HPDE6-E6E7 (cell line): ENCODE data around the gene TNKS1BP1.

Experiments
- DNase-seq: peaks from one replicate; pipeline ENCODE4 v3.0.0; 2011; ENCODE audit warnings: missing footprints; ENCODE audit errors: extremely low spot score

Gene TNKS1BP1

DNA sequence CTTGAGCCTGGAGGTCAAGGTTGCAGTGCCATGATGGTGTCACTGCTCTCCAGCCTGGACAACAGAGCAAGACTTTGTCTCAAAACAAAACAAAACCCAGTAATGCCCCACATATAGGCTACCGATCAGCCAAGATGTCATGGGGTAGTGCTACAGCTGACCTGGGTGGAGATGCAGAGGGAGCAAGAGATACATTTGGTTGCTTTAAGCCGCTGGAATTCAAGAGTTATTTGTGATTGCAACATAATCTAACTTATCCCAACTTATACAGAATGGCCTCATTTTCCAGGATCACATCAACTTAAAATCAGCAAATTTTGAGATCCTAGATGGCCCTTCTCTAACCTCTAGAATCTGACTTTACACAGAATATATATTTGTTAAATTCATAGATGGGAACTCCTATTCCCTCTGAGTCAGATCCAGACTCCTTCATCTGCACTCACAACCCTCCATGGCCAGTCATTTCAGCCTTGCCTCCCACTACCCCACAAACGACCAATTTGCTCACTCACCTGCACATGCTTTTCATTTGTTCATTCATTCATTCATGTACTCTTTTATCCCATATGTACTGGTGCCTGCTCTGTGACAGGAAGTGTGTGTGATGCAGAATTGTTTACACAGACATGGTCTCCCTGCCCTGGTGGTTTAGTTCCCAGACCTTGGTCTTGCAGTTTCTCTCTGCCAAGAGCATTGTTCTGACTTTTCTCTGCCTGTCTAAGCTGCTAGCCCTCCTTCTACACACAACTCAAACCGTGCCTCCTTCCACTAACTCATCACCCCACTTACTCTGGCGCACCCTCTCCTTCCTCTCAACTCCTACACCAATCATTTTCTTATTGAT lies 63.6 kb downstream of the TNKS1BP1 start:
- DNase-seq, result no peak

- DNase-seq, result no peak
Measured at GRCh38 chr11:57256119-57256518, 68.6 kb downstream of the TNKS1BP1 start.

DNA sequence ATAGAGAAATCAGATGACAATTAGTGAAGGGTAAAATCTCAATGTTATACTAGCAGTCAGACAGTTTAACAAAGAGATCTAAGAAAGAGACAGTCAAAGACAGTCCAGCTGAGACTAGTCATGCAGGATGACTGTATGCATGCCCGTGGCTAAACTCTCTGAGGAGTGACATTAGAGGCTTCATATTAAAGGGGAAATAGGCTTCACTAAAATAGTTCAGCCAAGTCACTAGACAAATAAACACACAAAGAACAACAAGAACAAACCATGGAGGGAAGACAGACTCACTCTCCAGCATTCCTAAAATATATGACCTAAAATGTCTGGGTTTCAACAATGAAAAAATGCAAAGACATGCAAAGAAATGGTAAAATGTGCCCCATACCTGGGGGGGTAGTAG lies 69.1 kb downstream of the TNKS1BP1 start:
- no peak for DNase-seq

DNA sequence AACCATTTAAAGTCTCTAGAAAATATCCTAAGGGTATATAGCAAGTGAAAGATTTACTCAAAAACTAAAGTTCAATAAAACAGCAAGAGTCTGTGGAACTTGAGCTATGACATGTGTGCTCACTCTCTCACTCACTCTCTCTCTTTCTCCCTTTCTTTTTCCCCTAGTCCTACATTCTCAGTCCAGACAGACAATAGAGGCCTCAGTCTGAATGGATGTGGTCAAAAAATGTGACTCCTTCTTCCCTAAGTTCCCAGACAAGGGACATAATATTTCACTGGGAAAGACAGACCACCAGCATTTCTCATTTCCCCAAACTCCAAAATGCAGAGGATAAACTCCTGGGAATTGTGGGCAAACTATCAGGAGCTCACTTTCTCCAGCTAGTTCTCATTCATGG lies 70.1 kb downstream of the TNKS1BP1 start:
- DNase-seq, result no peak

DNA sequence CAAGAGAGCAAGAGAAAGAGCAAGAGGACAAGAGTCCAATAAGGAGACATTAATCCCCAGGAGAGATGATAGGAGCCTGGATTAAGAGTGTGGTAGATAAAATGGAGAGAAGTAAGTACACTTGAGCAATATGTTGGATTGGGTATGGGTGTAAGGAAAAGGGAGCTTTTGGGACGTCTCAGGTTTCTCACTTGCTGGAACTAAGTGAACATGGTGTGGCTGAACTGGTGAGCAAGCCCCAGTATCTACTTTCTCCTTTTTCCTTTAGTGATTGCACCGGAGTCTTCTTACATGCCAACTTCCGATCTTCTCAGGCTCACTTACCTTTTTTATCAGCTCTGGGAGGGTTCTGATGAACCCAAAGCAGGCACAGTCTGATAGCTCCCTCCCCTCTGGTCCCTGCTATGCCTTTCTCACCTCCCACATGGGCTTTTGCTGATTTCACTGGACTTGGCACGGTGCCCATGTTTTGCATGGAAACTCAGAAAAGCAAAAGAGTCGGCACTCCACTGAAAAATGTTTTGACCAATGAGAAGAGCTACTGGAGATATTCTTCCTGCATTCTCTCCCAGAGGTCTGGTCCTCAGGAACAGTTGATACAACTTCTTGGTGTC lies 73.2 kb downstream of the TNKS1BP1 start:
- no peak for DNase-seq

GRCh38 chr11:57251037-57251436 lies 73.7 kb downstream of the TNKS1BP1 start:
- no peak for DNase-seq
